ENCODE data around the gene KLHDC8B.

DNA sequence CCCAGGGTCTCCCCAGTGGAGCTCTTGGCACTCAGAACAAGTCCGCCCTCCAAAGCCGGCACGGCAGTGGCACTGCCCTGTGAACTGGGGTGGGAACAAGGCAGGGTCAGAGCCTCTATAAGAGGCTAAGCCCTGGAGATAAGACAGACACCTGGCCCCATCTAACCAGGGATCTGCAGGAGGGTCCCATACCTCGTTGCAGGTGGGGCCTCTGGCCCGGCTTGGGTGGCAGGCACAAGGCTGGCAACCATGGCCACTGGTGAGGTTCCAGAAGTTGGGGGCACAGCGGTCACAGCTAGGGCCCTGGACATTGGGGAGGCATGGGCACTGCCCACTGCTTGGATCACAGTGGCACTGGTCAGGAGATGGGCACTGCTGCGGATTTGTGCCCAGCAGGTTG, 47.2 kb upstream of the KLHDC8B start:
- TF ChIP-seq, protein P1, sequence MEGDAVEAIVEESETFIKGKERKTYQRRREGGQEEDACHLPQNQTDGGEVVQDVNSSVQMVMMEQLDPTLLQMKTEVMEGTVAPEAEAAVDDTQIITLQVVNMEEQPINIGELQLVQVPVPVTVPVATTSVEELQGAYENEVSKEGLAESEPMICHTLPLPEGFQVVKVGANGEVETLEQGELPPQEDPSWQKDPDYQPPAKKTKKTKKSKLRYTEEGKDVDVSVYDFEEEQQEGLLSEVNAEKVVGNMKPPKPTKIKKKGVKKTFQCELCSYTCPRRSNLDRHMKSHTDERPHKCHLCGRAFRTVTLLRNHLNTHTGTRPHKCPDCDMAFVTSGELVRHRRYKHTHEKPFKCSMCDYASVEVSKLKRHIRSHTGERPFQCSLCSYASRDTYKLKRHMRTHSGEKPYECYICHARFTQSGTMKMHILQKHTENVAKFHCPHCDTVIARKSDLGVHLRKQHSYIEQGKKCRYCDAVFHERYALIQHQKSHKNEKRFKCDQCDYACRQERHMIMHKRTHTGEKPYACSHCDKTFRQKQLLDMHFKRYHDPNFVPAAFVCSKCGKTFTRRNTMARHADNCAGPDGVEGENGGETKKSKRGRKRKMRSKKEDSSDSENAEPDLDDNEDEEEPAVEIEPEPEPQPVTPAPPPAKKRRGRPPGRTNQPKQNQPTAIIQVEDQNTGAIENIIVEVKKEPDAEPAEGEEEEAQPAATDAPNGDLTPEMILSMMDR (IDR thresholded peaks at IDR 0.05): no peak
- TF ChIP-seq POLR2AphosphoS5 (IDR thresholded peaks at IDR 0.05) (no peak), EP300 (IDR thresholded peaks at IDR 0.05) (no peak)
